HCT116 (cell line): ENCODE results near the gene SP3. TPM values are rescaled to one million over a fixed set of nuclear protein-coding genes. Genes with fewer than 3 reads are reported as not detected.

Source experiments
- ATAC-seq: fragments of 200-7000 bp; cut with Tn5 transposase; 2 replicates; pipeline ENCODE4 v1.9.1; 2020; ENCODE audit warnings: mild to moderate bottlenecking, moderate library complexity
- BruUV-seq: library from RNA; stranded (reverse); fragments of 400-500 nt; replicated peaks from 2 replicates; lab custom pipeline; 2021; lab: Mats Ljungman, UMichigan
- CTCF ChIA-PET: fragments of 300-600 bp; sonication (Branson Sonifier 250); formaldehyde crosslinking; loops from one replicate; lab custom pipeline; 2021; ENCODE audit warnings: antibody characterized with exemption; lab: Charles Lee
- POLR2A ChIA-PET: fragments of 300-600, 350-600 bp; sonication (Branson Sonifier 250); formaldehyde crosslinking; loops from one replicate; lab custom pipeline; 2021; ENCODE audit warnings: antibody characterized with exemption; lab: Charles Lee
- RAD21 ChIA-PET, 2 experiments: fragments of 300-600 bp; sonication (Branson Sonifier 250); formaldehyde crosslinking; loops; one replicate each; lab custom pipeline; 2023; ENCODE audit warnings: low total read pairs in 2 of 2; ENCODE audit not compliant: uncharacterized antibody in 2 of 2, unreplicated experiment in 2 of 2, low non-redundant PET in 1 of 2; lab: Charles Lee
- DNase-seq: peaks from one replicate; pipeline ENCODE4 v3.0.0-alpha.2; 2010; ENCODE audit warnings: low read depth, low spot score
- H2AFZ ChIP-seq: fragments of 200-600 bp; shearing (Covaris generic), sonication (generic); 2 replicates; pipeline ENCODE4 v1.6.1; 2017; ENCODE audit warnings: low read depth, mixed run types, mixed read lengths, antibody characterized with exemption, low read length; ENCODE audit not compliant: poor library complexity, severe bottlenecking
- H3K27ac ChIP-seq: 2 replicates; pipeline ENCODE4 v1.5.1; 2012; ENCODE audit warnings: low read depth, low read length
- H3K27me3 ChIP-seq: fragments of 200-600 bp; sonication (generic); 2 replicates; pipeline ENCODE4 v1.6.1; 2016; ENCODE audit warnings: mixed run types, low read length, mixed read lengths; ENCODE audit not compliant: insufficient read depth
- H3K36me3 ChIP-seq, 2 experiments: fragments of 200-500 bp in 1 of 2; fragments of 200-600 bp in 1 of 2; sonication (Bioruptor generic) in 1 of 2; sonication (generic) in 1 of 2; 2 replicates each; pipeline versions ENCODE4 v1.5.1 to v1.6.1; 2014 to 2016; ENCODE audit warnings: low read length in 2 of 2, inconsistent platforms in 1 of 2, mixed read lengths in 1 of 2, mixed run types in 1 of 2; ENCODE audit not compliant: insufficient read depth in 2 of 2, control insufficient read depth in 1 of 2
- H3K4me1 ChIP-seq, 2 experiments: fragments of 200-600 bp in 1 of 2; sonication (generic) in 1 of 2; 2 replicates each; pipeline versions ENCODE4 v1.5.1 to v1.6.1; 2012 to 2017; ENCODE audit warnings: low read length in 2 of 2, inconsistent platforms in 1 of 2, mild to moderate bottlenecking in 1 of 2, mixed read lengths in 1 of 2, mixed run types in 1 of 2, moderate library complexity in 1 of 2; ENCODE audit not compliant: insufficient read depth in 2 of 2, control insufficient read depth in 1 of 2
- H3K4me2 ChIP-seq: fragments of 200-600 bp; sonication (generic); 2 replicates; pipeline ENCODE4 v1.6.1; 2017; ENCODE audit warnings: mixed run types, low read length, mixed read lengths
- H3K4me3 ChIP-seq, 2 experiments: fragments of 200-600 bp in 1 of 2; sonication (generic) in 1 of 2; replicated peaks in 1 of 2; 2 replicates each; pipeline ENCODE4 v1.5.1; 2011 to 2016; ENCODE audit warnings: low read length in 2 of 2, control low read depth in 1 of 2, low read depth in 1 of 2, mild to moderate bottlenecking in 1 of 2, mixed read lengths in 1 of 2, mixed run types in 1 of 2
- H3K79me2 ChIP-seq: fragments of 200-600 bp; sonication (generic); 2 replicates; pipeline ENCODE4 v1.6.1; 2017; ENCODE audit warnings: mild to moderate bottlenecking, mixed run types, low read length, moderate library complexity, mixed read lengths; ENCODE audit not compliant: insufficient read depth
- H3K9ac ChIP-seq: fragments of 200-600 bp; sonication (generic); 2 replicates; pipeline ENCODE4 v1.6.1; 2016; ENCODE audit warnings: low read length, mixed read lengths
- H3K9me2 ChIP-seq: fragments of 200-600 bp; sonication (generic), shearing (Covaris generic); 2 replicates; pipeline ENCODE4 v1.6.1; 2017; ENCODE audit warnings: mixed run types, mild to moderate bottlenecking, moderate library complexity; ENCODE audit not compliant: insufficient read depth
- H3K9me3 ChIP-seq, 2 experiments: fragments of 200-500 bp in 1 of 2; fragments of 200-600 bp in 1 of 2; sonication (Bioruptor generic) in 1 of 2; sonication (generic) in 1 of 2; 2 replicates each; pipeline ENCODE4 v1.6.1; 2014 to 2017; ENCODE audit warnings: low read length in 2 of 2, mixed read lengths in 2 of 2, inconsistent platforms in 1 of 2, low read depth in 1 of 2, mild to moderate bottlenecking in 1 of 2, mixed run types in 1 of 2, moderate library complexity in 1 of 2; ENCODE audit not compliant: control insufficient read depth in 1 of 2, insufficient read depth in 1 of 2
- H4K20me1 ChIP-seq: fragments of 200-600 bp; sonication (generic), shearing (Covaris generic); 2 replicates; pipeline ENCODE4 v1.6.1; 2017; ENCODE audit warnings: mixed run types, mild to moderate bottlenecking, moderate library complexity; ENCODE audit not compliant: insufficient read depth
- ATF3 ChIP-seq: IDR thresholded peaks from 2 replicates; pipeline ENCODE4 v1.6.1; 2012
- CEBPB ChIP-seq: IDR thresholded peaks from 2 replicates; pipeline ENCODE4 v1.6.1; 2012; ENCODE audit warnings: low read depth
- CTCF ChIP-seq, 3 experiments: fragments of 200-600 bp in 1 of 3; sonication (generic) in 1 of 3; IDR thresholded peaks in 2 of 3; conservative IDR thresholded peaks in 1 of 3; 2 replicates each; pipeline ENCODE4 v1.5.1; 2012 to 2017; ENCODE audit warnings: low read depth in 2 of 3, low read length in 2 of 3, antibody characterized with exemption in 1 of 3, borderline replicate concordance in 1 of 3, control low read depth in 1 of 3, mild to moderate bottlenecking in 1 of 3, mixed read lengths in 1 of 3, mixed run types in 1 of 3, moderate library complexity in 1 of 3; ENCODE audit not compliant: insufficient read depth in 1 of 3
- EGR1 ChIP-seq: IDR thresholded peaks from 2 replicates; pipeline ENCODE4 v1.6.1; 2012; ENCODE audit warnings: low read depth
- ELF1 ChIP-seq: IDR thresholded peaks from 2 replicates; pipeline ENCODE4 v1.6.1; 2012; ENCODE audit warnings: low read depth, borderline replicate concordance
- JUND ChIP-seq: IDR thresholded peaks from 2 replicates; pipeline ENCODE4 v1.6.1; 2012
- POLR2A ChIP-seq: IDR thresholded peaks from 2 replicates; pipeline ENCODE4 v1.7.0; 2011; ENCODE audit warnings: borderline replicate concordance; ENCODE audit not compliant: insufficient read depth, insufficient read length; ENCODE audit errors: extremely low read depth
- POLR2AphosphoS5 ChIP-seq: IDR thresholded peaks from 2 replicates; pipeline ENCODE4 v1.6.1; 2011; ENCODE audit warnings: mild to moderate bottlenecking, low read depth, low read length, moderate library complexity
- REST ChIP-seq: IDR thresholded peaks from 2 replicates; pipeline ENCODE4 v1.6.1; 2012; ENCODE audit warnings: low read depth
- TCF7L2 ChIP-seq: IDR thresholded peaks from 2 replicates; pipeline ENCODE4 v1.7.0; 2011; ENCODE audit warnings: borderline replicate concordance, inconsistent platforms; ENCODE audit not compliant: insufficient read depth, insufficient read length; ENCODE audit errors: extremely low read depth
- YY1 ChIP-seq: IDR thresholded peaks from 2 replicates; pipeline ENCODE4 v1.6.1; 2011; ENCODE audit warnings: low read length, low read depth, moderate library complexity, mild to moderate bottlenecking; ENCODE audit not compliant: insufficient replicate concordance; ENCODE audit errors: extremely low read depth
- ZNF274 ChIP-seq: fragments of 200-500 bp; sonication (Bioruptor generic); IDR thresholded peaks from 2 replicates; pipeline ENCODE4 v1.6.1; 2014; ENCODE audit warnings: mild to moderate bottlenecking, low read depth, low read length, inconsistent platforms
- intact Hi-C: fragments of 100-400 bp; cut with micrococcal nuclease; formaldehyde crosslinking; loops from 2 replicates; pipeline ENCODE4 v1.10.0; 2022
- total RNA-seq: library from RNA; stranded (reverse); gene quantifications from one replicate; pipeline ENCODE4 v1.2.1, GENCODE V29; 2021; ENCODE audit not compliant: unreplicated experiment

The SP3 gene
- total RNA-seq, 1 experiment from 2014 or later, result 98.0 TPM

GRCh38 chr2:173947131-173947530 lies 18.0 kb downstream of the SP3 start:
- intact Hi-C loops, result no loop called here
- no TSS peak for BruUV-seq

More at GRCh38 chr2:173947131-173947530, 18.0 kb downstream of the SP3 start:
- Histone ChIP-seq H3K9me3 (no peaks in the 10 kb centered on the region), H3K9me2 (no peaks in the 10 kb centered on the region), H3K27ac (no peak overlapping the region), H3K4me3 (no peak overlapping the region), H3K36me3 (peaks cover 0 to 8% of the 10 kb centered on the region in 2 experiments; a peak in 1 of 4 replicates), H4K20me1 (peaks cover 47% of the 10 kb centered on the region; the same call in 1 of the 2 replicates), H3K9ac (no peak overlapping the region), H3K4me2 (no peak overlapping the region), H3K27me3 (no peaks in the 10 kb centered on the region), H2AFZ (no peak overlapping the region), H3K79me2 (peaks cover 100% of the 10 kb centered on the region), H3K4me1 (peaks cover 0 to 32% of the 10 kb centered on the region in 2 experiments; a peak in 2 of 4 replicates)
- ATAC-seq (no peak), DNase-seq (no peak)
- RAD21 ChIA-PET, result no interaction called here
- no peak for TF ChIP-seq EGR1
- TF ChIP-seq ZNF274, result no peak
- no peak for TF ChIP-seq REST
- no peak for TF ChIP-seq JUND
- no peak for TF ChIP-seq POLR2AphosphoS5
- no peak for TF ChIP-seq CTCF (IDR thresholded peaks at IDR 0.05 in 2 of 3, conservative IDR thresholded peaks at IDR 0.05 in 1 of 3; ENCODE audit: borderline replicate concordance in 1 of 3, insufficient read depth in 1 of 3, low read depth in 2 of 3, low read length in 2 of 3)
- TF ChIP-seq TCF7L2, result no peak
- no peak for TF ChIP-seq YY1
- TF ChIP-seq ATF3, result no peak
- TF ChIP-seq CEBPB, result no peak
- TF ChIP-seq ELF1, result no peak
- no peak for TF ChIP-seq POLR2A
- CTCF ChIA-PET, result no interaction called here
- POLR2A ChIA-PET, result no interaction called here
